ENCODE data around the gene CDV3.
A peak's percentile ranks its signal among the peaks of the same experiment; 100 is the strongest.
"Not testable (repeated sequence)": the region's sequence is repeated elsewhere in the genome, so short reads cannot be mapped to it uniquely, and the experiment has no call there.

Gene CDV3

GRCh38 chr3:133542871-133543270, 30.6 kb upstream of the CDV3 start (continued):
- TF ChIP-seq TSHZ2 (CRISPR knock-in tag; IDR thresholded peaks at IDR 0.05) (no peak), ZNF70 (CRISPR knock-in tag; IDR thresholded peaks at IDR 0.05) (no peak), BACH2 (CRISPR knock-in tag; IDR thresholded peaks at IDR 0.05; ENCODE audit: borderline replicate concordance) (no peak), PATZ1 (CRISPR knock-in tag; IDR thresholded peaks at IDR 0.05; ENCODE audit: borderline replicate concordance) (no peak)

GRCh38 chr3:133544983-133545382, 28.5 kb upstream of the CDV3 start:
- ATAC-seq = not testable (repeated sequence)

- ATAC-seq = peak; percentile 87
- TF ChIP-seq ZFP3 (CRISPR knock-in tag; IDR thresholded peaks at IDR 0.05) = no peak
Observed at GRCh38 chr3:133547432-133548041, 25.9 kb upstream of the CDV3 start.

- peak; percentile 16; the same call in 1 of the 3 replicates for ATAC-seq
Observed at GRCh38 chr3:133548090-133548489, 25.4 kb upstream of the CDV3 start.

GRCh38 chr3:133549565-133549964, 23.9 kb upstream of the CDV3 start:
- no peak for ATAC-seq
- TF ChIP-seq ARNTL (CRISPR knock-in tag; IDR thresholded peaks at IDR 0.05; ENCODE audit: borderline replicate concordance, low read depth) (no peak), ZFP30 (CRISPR knock-in tag; IDR thresholded peaks at IDR 0.05) (no peak), RARB (CRISPR knock-in tag; IDR thresholded peaks at IDR 0.05) (no peak), CSDC2 (CRISPR knock-in tag; IDR thresholded peaks at IDR 0.05) (no peak), ZNF565 (CRISPR knock-in tag; conservative IDR thresholded peaks at IDR 0.05; ENCODE audit: low read depth) (no peak), OSR1 (CRISPR knock-in tag; IDR thresholded peaks at IDR 0.05) (no peak), TCF4 (CRISPR knock-in tag; IDR thresholded peaks at IDR 0.05; ENCODE audit: borderline replicate concordance) (no peak), ZFP3 (CRISPR knock-in tag; IDR thresholded peaks at IDR 0.05) (no peak), TSHZ2 (CRISPR knock-in tag; IDR thresholded peaks at IDR 0.05) (no peak), ESRRG (CRISPR knock-in tag; IDR thresholded peaks at IDR 0.05) (no peak)

More at GRCh38 chr3:133548090-133548489, 25.4 kb upstream of the CDV3 start:
- no peak for TF ChIP-seq ZC3H10 (CRISPR knock-in tag; IDR thresholded peaks at IDR 0.05)
- no peak for TF ChIP-seq ESRRG (CRISPR knock-in tag; IDR thresholded peaks at IDR 0.05)
- no peak for TF ChIP-seq CSRNP3 (CRISPR knock-in tag; IDR thresholded peaks at IDR 0.05)
- no peak for TF ChIP-seq ISL1 (CRISPR knock-in tag; IDR thresholded peaks at IDR 0.05)
- TF ChIP-seq ZNF565 (CRISPR knock-in tag; conservative IDR thresholded peaks at IDR 0.05; ENCODE audit: low read depth) = no peak
- TF ChIP-seq TOX (CRISPR knock-in tag; IDR thresholded peaks at IDR 0.05; ENCODE audit: borderline replicate concordance) = no peak
- no peak for TF ChIP-seq PPARA (CRISPR knock-in tag; IDR thresholded peaks at IDR 0.05; ENCODE audit: borderline replicate concordance)
- TF ChIP-seq ZNF70 (CRISPR knock-in tag; IDR thresholded peaks at IDR 0.05) = no peak
- TF ChIP-seq TCF4 (CRISPR knock-in tag; IDR thresholded peaks at IDR 0.05; ENCODE audit: borderline replicate concordance) = no peak
- no peak for TF ChIP-seq PATZ1 (CRISPR knock-in tag; IDR thresholded peaks at IDR 0.05; ENCODE audit: borderline replicate concordance)
- no peak for TF ChIP-seq BACH2 (CRISPR knock-in tag; IDR thresholded peaks at IDR 0.05; ENCODE audit: borderline replicate concordance)

GRCh38 chr3:133551589-133551988, 21.9 kb upstream of the CDV3 start:
- not testable (repeated sequence) for ATAC-seq

Measured in SK-N-SH treated with all-trans-retinoic acid at 6 μM for 48 hours (cell line).